MCF 10A (cell line): ENCODE measurements around the gene COG3. TPM values are rescaled to one million over a fixed set of nuclear protein-coding genes. Genes with fewer than 3 reads are reported as not detected.
A peak's percentile ranks its signal among the peaks of the same experiment; 100 is the strongest.

Experiments
- BruUV-seq: library from RNA; stranded (reverse); fragments of 400-500 nt; replicated peaks from 2 replicates; lab custom pipeline; 2021; lab: Mats Ljungman, UMichigan
- CTCF ChIA-PET: fragments of 300-600 bp; sonication (Branson Sonifier 250); formaldehyde crosslinking; extraction: SDS; loops from one replicate; lab custom pipeline; 2021; ENCODE audit warnings: antibody characterized with exemption, inconsistent platforms; lab: Yijun Ruan, JAX
- POLR2A ChIA-PET: fragments of 300-600, 350-650 bp; sonication (Branson Sonifier 250); formaldehyde crosslinking; extraction: SDS; loops from one replicate; lab custom pipeline; 2020; ENCODE audit warnings: antibody characterized with exemption, inconsistent platforms; lab: Yijun Ruan, JAX
- DNase-seq: peaks from one replicate; pipeline ENCODE4 v3.0.0-alpha.2; 2018; ENCODE audit not compliant: unreplicated experiment
- H3K27ac Mint-ChIP-seq: one replicate; pipeline ENCODE4 v1.8.0; 2022; ENCODE audit warnings: mild to moderate bottlenecking, low read depth, mixed read lengths; ENCODE audit not compliant: unreplicated experiment
- H3K27me3 Mint-ChIP-seq: one replicate; pipeline ENCODE4 v1.8.0; 2022; ENCODE audit warnings: mixed read lengths; ENCODE audit not compliant: insufficient read depth, unreplicated experiment
- H3K36me3 Mint-ChIP-seq: one replicate; pipeline ENCODE4 v1.8.0; 2022; ENCODE audit warnings: mild to moderate bottlenecking, moderate library complexity, mixed read lengths; ENCODE audit not compliant: insufficient read depth, unreplicated experiment
- H3K4me1 Mint-ChIP-seq: one replicate; pipeline ENCODE4 v1.8.0; 2022; ENCODE audit warnings: mixed read lengths; ENCODE audit not compliant: insufficient read depth, unreplicated experiment
- H3K4me3 Mint-ChIP-seq: one replicate; pipeline ENCODE4 v1.8.0; 2022; ENCODE audit warnings: mild to moderate bottlenecking, moderate library complexity, mixed read lengths; ENCODE audit not compliant: unreplicated experiment
- H3K9me3 Mint-ChIP-seq: one replicate; pipeline ENCODE4 v1.8.0; 2022; ENCODE audit warnings: mixed read lengths; ENCODE audit not compliant: unreplicated experiment
- intact Hi-C: fragments of 100-400 bp; cut with micrococcal nuclease; formaldehyde crosslinking; loops from 2 replicates; pipeline ENCODE4 v1.14.1; 2022
- total RNA-seq: library from RNA; stranded (reverse); gene quantifications from 2 replicates; pipeline ENCODE4 v1.2.3, GENCODE V29; 2022
- TF ChIP-seq, protein P1 (sequence below): fragments of 200-600 bp; IDR thresholded peaks from one replicate; pipeline ENCODE4 v1.8.0; 2022; ENCODE audit warnings: antibody characterized with exemption, mild to moderate bottlenecking; ENCODE audit not compliant: unreplicated experiment

Gene COG3
- total RNA-seq, 1 experiment from 2014 or later = 44.1 TPM

DNA sequence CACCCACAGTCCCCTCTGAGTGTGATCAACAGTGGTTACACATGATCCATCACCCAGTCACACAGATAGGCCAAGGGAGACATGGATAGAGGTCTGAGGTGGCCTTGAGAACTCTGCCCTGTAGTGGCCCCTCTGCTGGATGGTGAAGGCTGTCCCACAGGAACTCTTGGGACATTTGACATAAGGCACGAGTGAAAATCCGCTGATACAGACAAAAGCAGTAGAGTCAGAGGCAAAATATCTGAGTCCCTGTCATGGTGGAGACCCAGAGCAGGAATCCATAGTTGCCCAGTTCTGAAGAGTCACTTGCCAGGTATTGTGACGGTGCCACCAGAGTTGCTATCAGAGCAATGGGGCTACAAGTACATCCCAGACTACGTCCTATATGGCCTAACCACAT is 27.8 kb upstream of the COG3 start:
- no peak for DNase-seq
- Mint-ChIP-seq H3K4me1 (peaks cover 24% of the 10 kb centered on the region), H3K27me3 (no peaks in the 10 kb centered on the region), H3K36me3 (no peaks in the 10 kb centered on the region), H3K9me3 (no peaks in the 10 kb centered on the region), H3K4me3 (no peak overlapping the region), H3K27ac (no peak overlapping the region)
- ChIA-PET POLR2A (interaction anchor here (0.7 kb wide), 1 partner anchor 22 kb away, joined by 3 read pairs; no protein-coding TSS in a partner anchor), CTCF (no interaction called here)
- TF ChIP-seq, protein P1, sequence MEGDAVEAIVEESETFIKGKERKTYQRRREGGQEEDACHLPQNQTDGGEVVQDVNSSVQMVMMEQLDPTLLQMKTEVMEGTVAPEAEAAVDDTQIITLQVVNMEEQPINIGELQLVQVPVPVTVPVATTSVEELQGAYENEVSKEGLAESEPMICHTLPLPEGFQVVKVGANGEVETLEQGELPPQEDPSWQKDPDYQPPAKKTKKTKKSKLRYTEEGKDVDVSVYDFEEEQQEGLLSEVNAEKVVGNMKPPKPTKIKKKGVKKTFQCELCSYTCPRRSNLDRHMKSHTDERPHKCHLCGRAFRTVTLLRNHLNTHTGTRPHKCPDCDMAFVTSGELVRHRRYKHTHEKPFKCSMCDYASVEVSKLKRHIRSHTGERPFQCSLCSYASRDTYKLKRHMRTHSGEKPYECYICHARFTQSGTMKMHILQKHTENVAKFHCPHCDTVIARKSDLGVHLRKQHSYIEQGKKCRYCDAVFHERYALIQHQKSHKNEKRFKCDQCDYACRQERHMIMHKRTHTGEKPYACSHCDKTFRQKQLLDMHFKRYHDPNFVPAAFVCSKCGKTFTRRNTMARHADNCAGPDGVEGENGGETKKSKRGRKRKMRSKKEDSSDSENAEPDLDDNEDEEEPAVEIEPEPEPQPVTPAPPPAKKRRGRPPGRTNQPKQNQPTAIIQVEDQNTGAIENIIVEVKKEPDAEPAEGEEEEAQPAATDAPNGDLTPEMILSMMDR = no peak
- BruUV-seq = no TSS peak
- intact Hi-C loops = no loop called here

DNA sequence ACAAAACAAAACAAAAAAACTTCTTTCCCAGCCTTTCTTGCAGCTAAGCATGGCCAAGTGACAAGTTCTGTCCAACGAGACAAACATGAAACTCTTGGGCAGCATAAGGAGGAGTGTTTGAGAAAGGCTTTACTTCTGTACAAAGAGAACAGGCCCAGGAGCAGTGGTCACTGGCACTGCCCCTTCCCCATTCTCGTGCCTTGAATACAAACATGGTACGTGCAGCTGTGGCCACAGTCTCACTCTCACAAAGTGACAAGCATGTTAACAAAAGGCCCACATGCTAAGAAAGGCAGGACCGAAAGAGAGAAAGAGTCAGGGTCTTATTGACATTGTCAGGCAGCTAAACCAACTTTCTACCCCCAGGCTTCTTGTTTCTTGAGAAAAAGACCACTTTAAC is 26.8 kb upstream of the COG3 start:
- H3K27ac Mint-ChIP-seq = no peak overlapping the region

DNA sequence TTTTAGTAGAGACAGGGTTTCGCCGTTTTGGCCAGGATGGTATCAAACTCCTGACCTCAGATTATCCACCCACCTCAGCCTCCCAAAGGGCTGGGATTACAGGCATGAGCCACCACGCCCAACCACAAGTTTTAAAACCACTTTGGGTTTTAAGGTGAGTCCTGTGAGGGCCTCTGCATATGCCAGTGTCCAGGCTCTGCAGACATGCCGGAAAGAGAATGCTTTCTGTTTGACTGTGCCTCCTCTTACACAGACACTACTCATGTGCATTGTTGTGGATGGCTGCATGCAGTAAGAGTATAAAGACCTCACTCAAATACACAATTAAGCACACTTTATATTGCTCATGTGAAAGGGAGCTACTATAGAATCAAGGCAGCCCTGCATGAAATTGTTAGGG is 25.7 kb upstream of the COG3 start:
- Mint-ChIP-seq H3K4me3 (no peak overlapping the region), H3K9me3 (no peaks in the 10 kb centered on the region), H3K27ac (no peak overlapping the region), H3K36me3 (no peaks in the 10 kb centered on the region), H3K4me1 (peaks cover 25% of the 10 kb centered on the region), H3K27me3 (no peaks in the 10 kb centered on the region)
- DNase-seq = no peak
- ChIA-PET POLR2A (interaction anchor here (1.7 kb wide), 2 partner anchors 21 to 26 kb away, joined by 4 to 5 read pairs; partner anchors contain the start of genes COG3 and SLC25A30), CTCF (no interaction called here)
- intact Hi-C loops = no loop called here
- no TSS peak for BruUV-seq
- TF ChIP-seq, protein P1 = no peak

More for the DNA sequence above, 26.8 kb upstream of the COG3 start:
- no peaks in the 10 kb centered on the region for H3K27me3 Mint-ChIP-seq
- BruUV-seq = no TSS peak
- DNase-seq = no peak
- peaks cover 25% of the 10 kb centered on the region for H3K4me1 Mint-ChIP-seq
- ChIA-PET CTCF (no interaction called here), POLR2A (interaction anchor here (0.7 kb wide), 1 partner anchor 21 kb away, joined by 3 read pairs; no protein-coding TSS in a partner anchor)
- TF ChIP-seq, protein P1 = no peak
- H3K36me3 Mint-ChIP-seq = no peaks in the 10 kb centered on the region
- no peaks in the 10 kb centered on the region for H3K9me3 Mint-ChIP-seq
- intact Hi-C loops = no loop called here
- no peak overlapping the region for H3K4me3 Mint-ChIP-seq

DNA sequence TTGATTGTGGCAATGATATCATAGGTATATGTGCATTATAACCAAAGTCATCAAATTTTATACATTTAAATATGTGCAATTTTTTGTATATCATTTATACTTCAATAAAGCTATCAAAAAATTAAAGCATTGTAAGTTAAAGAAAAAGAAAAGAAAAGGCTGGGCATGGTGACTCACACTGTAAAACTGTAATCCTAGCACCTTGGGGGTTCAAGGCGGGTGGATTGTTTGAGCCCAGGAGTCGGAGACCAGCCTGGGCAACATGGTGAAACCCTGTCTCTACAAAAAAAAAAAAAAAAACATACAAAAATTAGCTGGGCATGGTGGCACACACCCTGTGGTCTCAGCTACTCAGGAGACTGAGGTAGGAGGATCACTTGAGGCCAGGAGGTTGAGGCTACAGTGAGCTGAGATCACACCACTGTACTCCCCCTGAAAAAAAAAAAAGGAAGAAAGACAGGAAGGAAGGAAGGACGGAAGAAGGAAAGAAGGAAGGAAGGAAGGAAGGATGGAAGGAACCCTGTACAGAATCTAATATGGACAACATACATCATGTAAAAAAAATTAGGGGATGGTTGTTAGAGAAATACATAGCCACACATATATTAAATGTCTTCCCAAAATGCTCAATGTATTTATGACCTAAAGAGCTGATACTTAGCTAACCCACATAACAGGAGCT is 24.8 kb upstream of the COG3 start:
- BruUV-seq = no TSS peak
- H3K27me3 Mint-ChIP-seq = no peaks in the 10 kb centered on the region
- CTCF ChIA-PET = interaction anchor here (0.6 kb wide), 2 partner anchors 30 to 50 kb away, joined by 3 read pairs; no protein-coding TSS in a partner anchor
- intact Hi-C loops = no loop called here
- TF ChIP-seq, protein P1 = no peak
- H3K9me3 Mint-ChIP-seq = no peaks in the 10 kb centered on the region
- H3K27ac Mint-ChIP-seq = peak overlapping the region; percentile 36
- no peak overlapping the region for H3K4me3 Mint-ChIP-seq
- peak; percentile 25 for DNase-seq
- H3K36me3 Mint-ChIP-seq = no peaks in the 10 kb centered on the region
- H3K4me1 Mint-ChIP-seq = peaks cover 25% of the 10 kb centered on the region
- POLR2A ChIA-PET = interaction anchor here (0.9 to 1.7 kb wide), 4 partner anchors 15 to 42 kb away, joined by 3 to 5 read pairs (median 4); partner anchors contain the start of genes COG3 and SLC25A30
